CD4-positive, alpha-beta T cell treated with Interferon alpha-2 for 1 hour (primary cell): Measurements from ENCODE around the gene CALY.

ENCODE experiments used
- DNase-seq, 2 donors: peaks; one replicate each; pipeline ENCODE4 v3.0.0-alpha.2; 2020 to 2022

Gene CALY

GRCh38 chr10:133309720-133310398, 26.8 kb downstream of the CALY start:
- no peak for DNase-seq

- DNase-seq = peak; percentile 85 to 94
Measured at GRCh38 chr10:133309100-133309719, 27.5 kb downstream of the CALY start.

GRCh38 chr10:133308421-133309099, 28.1 kb downstream of the CALY start, which contains the start of the genes TUBGCP2 and ZNF511:
Gene TUBGCP2, minus strand, starts transcription at chr10:133308872. Its CDS starts 5,931 bp downstream, at chr10:133302941.
Gene ZNF511, plus strand, starts transcription at chr10:133308914. Its CDS starts 30 bp downstream, at chr10:133308944.
- peak; percentile 88 to 94 for DNase-seq

- peak; percentile 84 to 91 for DNase-seq
Measured at GRCh38 chr10:133307776-133308420, 28.8 kb downstream of the CALY start.

- DNase-seq = no peak
Measured at GRCh38 chr10:133306941-133307379, 29.7 kb downstream of the CALY start.

GRCh38 chr10:133306097-133306476, 30.6 kb downstream of the CALY start:
- no peak for DNase-seq

GRCh38 chr10:133303206-133303605, 33.5 kb downstream of the CALY start:
- DNase-seq = no peak

GRCh38 chr10:133302230-133302629, 34.5 kb downstream of the CALY start:
- DNase-seq = no peak

GRCh38 chr10:133299738-133300137, 37.0 kb downstream of the CALY start:
- DNase-seq = no peak

GRCh38 chr10:133299224-133299623, 37.5 kb downstream of the CALY start:
- DNase-seq = no peak

- DNase-seq = no peak
Measured at GRCh38 chr10:133298466-133298865, 38.2 kb downstream of the CALY start.

GRCh38 chr10:133297504-133297903, 39.2 kb downstream of the CALY start:
- DNase-seq = no peak

- no peak for DNase-seq
Measured at GRCh38 chr10:133295426-133296320, 41.0 kb downstream of the CALY start.

- DNase-seq = peak in 1 of 2 donors; percentile 18
Measured at GRCh38 chr10:133294189-133294588, 42.5 kb downstream of the CALY start.

GRCh38 chr10:133293810-133294119, 42.9 kb downstream of the CALY start:
- DNase-seq = no peak

GRCh38 chr10:133292919-133293809, 43.5 kb downstream of the CALY start:
- DNase-seq = peak in 1 of 2 donors; percentile 69

GRCh38 chr10:133289761-133290160, 46.9 kb downstream of the CALY start:
- no peak for DNase-seq

- DNase-seq = no peak
Measured at GRCh38 chr10:133287832-133288500, 48.7 kb downstream of the CALY start.

- DNase-seq = no peak
Measured at GRCh38 chr10:133286366-133286765, 50.3 kb downstream of the CALY start.

GRCh38 chr10:133285217-133285616, 51.5 kb downstream of the CALY start:
- DNase-seq = no peak

- DNase-seq = no peak
Measured at GRCh38 chr10:133283931-133284330, 52.8 kb downstream of the CALY start.
